Epithelial cell of proximal tubule (primary cell): Measurements from ENCODE around the gene C5orf34. TPM values are rescaled to one million over a fixed set of nuclear protein-coding genes. Genes with fewer than 3 reads are reported as not detected.
"Not testable (repeated sequence)": the region's sequence is repeated elsewhere in the genome, so short reads cannot be mapped to it uniquely, and the experiment has no call there.

Experiments
- DNase-seq: peaks from one replicate; pipeline ENCODE4 v3.0.0-alpha.2; 2011; ENCODE audit warnings: low read depth
- H3K4me3 ChIP-seq: 2 replicates; pipeline ENCODE4 v1.5.1; 2011; ENCODE audit warnings: low read depth, mild to moderate bottlenecking, low read length
- total RNA-seq: library from RNA; depleted of rRNA; stranded (reverse); fragments of >200 nt; gene quantifications from 2 replicates; pipeline ENCODE4 v1.2.3, GENCODE V29; 2015
- TF ChIP-seq, protein P1 (sequence below): conservative IDR thresholded peaks from 2 replicates; pipeline ENCODE4 v1.5.1; 2012; ENCODE audit warnings: low read depth, mild to moderate bottlenecking, low read length

Gene C5orf34
- total RNA-seq, 1 donor from 2014 or later: 3.6 TPM

DNA sequence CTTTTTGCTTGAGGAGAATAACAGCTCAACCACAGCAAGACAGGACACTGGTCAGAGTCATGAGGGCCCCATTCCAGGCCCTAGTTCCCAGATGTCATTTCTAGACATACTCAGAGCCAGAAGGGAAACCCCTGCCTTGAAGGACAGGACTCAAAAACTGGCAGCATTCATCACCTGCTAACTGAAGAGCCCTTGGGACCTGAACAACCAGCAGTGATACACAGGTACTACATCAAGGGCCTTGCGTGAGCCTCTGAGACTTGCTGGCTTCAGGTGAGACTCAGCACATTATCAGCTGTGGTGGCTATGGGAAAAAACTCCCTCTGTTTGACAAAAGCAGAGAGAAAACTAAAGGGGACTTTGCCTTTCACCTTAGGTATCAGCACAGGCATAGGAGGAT, 53.9 kb downstream of the C5orf34 start:
- no peak for DNase-seq
- TF ChIP-seq, protein P1, sequence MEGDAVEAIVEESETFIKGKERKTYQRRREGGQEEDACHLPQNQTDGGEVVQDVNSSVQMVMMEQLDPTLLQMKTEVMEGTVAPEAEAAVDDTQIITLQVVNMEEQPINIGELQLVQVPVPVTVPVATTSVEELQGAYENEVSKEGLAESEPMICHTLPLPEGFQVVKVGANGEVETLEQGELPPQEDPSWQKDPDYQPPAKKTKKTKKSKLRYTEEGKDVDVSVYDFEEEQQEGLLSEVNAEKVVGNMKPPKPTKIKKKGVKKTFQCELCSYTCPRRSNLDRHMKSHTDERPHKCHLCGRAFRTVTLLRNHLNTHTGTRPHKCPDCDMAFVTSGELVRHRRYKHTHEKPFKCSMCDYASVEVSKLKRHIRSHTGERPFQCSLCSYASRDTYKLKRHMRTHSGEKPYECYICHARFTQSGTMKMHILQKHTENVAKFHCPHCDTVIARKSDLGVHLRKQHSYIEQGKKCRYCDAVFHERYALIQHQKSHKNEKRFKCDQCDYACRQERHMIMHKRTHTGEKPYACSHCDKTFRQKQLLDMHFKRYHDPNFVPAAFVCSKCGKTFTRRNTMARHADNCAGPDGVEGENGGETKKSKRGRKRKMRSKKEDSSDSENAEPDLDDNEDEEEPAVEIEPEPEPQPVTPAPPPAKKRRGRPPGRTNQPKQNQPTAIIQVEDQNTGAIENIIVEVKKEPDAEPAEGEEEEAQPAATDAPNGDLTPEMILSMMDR: no peak
- H3K4me3 ChIP-seq: no peak overlapping the region

DNA sequence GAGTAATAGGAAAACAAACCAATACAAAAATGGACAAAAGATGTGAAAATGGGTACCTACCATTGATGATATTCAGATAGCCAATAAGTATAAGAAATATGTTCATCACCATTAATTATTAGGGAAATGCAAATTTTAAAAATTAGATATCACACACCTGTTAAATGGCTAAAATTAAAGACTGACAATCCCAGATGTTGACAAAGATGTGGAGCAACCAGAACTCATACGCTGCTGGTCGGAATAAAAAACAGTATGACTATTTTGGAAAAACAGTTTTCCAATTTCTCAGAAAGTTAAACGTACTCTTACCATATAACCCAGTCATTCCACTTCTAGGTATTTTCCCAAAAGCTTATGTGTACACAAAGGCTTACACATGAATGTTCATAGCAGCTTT, 58.4 kb downstream of the C5orf34 start:
- H3K4me3 ChIP-seq: no peak overlapping the region
- DNase-seq: no peak
- TF ChIP-seq, protein P1: no peak

DNA sequence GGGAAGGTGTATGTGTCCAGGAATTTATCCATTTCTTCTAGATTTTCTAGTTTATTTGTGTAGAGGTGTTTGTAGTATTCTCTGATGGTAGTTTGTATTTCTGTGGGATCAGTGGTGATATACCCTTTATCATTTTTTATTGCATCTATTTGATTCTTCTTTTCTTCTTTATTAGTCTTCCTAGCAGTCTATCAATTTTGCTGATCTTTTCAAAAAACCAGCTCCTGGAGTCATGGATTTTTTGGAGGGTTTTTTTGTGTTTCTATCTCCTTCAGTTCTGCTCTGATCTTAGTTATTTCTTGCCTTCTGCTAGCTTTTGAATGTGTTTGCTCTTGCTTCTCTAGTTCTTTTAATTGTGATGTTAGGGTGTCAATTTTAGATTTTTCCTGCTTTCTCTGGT, 73.4 kb downstream of the C5orf34 start:
- not testable (repeated sequence) for H3K4me3 ChIP-seq, DNase-seq

DNA sequence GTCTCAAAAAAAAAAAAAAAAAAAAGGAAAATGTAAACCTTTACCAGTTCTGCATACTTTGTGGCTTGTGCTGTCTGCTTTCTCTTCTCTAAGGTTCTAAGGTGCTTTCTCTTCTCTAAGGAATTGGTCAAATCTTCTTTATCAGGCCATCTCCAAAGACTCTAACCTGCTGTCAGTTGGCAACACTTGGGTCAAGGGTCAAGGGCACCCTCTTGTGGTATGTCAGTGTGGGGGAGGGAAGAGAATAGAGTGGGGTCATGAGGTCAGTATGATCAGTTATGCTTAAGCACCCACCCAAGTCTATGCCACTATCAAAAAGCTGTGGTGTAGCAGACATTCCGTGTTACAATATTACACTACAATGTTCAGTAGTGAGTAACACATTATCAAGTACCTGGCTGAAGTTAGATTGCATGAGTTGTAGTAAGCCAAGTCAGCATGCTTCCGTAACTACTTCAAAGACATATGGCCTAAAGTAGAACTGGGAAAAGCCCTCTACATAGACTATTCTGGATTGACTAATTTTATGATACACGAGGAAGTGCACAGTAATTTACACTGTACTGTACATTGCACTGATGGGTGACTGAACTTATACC, 77.8 kb downstream of the C5orf34 start:
- TF ChIP-seq, protein P1: no peak
- H3K4me3 ChIP-seq: no peak overlapping the region
- no peak for DNase-seq

Other genes with a start within 250 kb of the C5orf34 start
- gene HMGCS1, start 201.7 kb downstream of the C5orf34 start, total RNA-seq: 34.4 and 98.4 TPM in 2 replicates
- gene CCL28, start 102.8 kb downstream of the C5orf34 start, total RNA-seq: 2.1 and 6.2 TPM in 2 replicates
- 7.8 and 9.3 TPM in 2 replicates for gene TMEM267, start 31.3 kb downstream of the C5orf34 start, total RNA-seq
- gene PAIP1, start 41.9 kb upstream of the C5orf34 start, total RNA-seq: 98.4 and 99.4 TPM in 2 replicates
- 32.7 and 36.5 TPM in 2 replicates for gene NNT, start 88.0 kb upstream of the C5orf34 start, total RNA-seq